ENCODE results near the gene CSNK1A1.
"Not testable (repeated sequence)": the region's sequence is repeated elsewhere in the genome, so short reads cannot be mapped to it uniquely, and the experiment has no call there.

The CSNK1A1 gene

GRCh38 chr5:149551227-149552037 is at the start of gene CSNK1A1:
CSNK1A1 (minus strand) TSS chr5:149551439; CDS start chr5:149550964, 475 bp downstream.
- DNase-seq, result peak; percentile 98 to 99

GRCh38 chr5:149600932-149601331 is 49.7 kb upstream of the CSNK1A1 start:
- no peak for DNase-seq

GRCh38 chr5:149599375-149599774 is 48.1 kb upstream of the CSNK1A1 start:
- DNase-seq, result no peak

- no peak for DNase-seq
These were observed 47.7 kb upstream of the CSNK1A1 start for GRCh38 chr5:149598966-149599365.

- DNase-seq, result not testable (repeated sequence)
These were observed 47.0 kb upstream of the CSNK1A1 start for GRCh38 chr5:149598234-149598633.

GRCh38 chr5:149597618-149598017 is 46.4 kb upstream of the CSNK1A1 start:
- no peak for DNase-seq

GRCh38 chr5:149596712-149597111 is 45.5 kb upstream of the CSNK1A1 start:
- no peak for DNase-seq

- not testable (repeated sequence) for DNase-seq
These were observed 43.9 kb upstream of the CSNK1A1 start for GRCh38 chr5:149595105-149595504.

GRCh38 chr5:149594206-149594895 is 43.1 kb upstream of the CSNK1A1 start:
- DNase-seq, result no peak

GRCh38 chr5:149593370-149593769 is 42.1 kb upstream of the CSNK1A1 start:
- no peak for DNase-seq

- DNase-seq, result no peak
These were observed 37.7 kb upstream of the CSNK1A1 start for GRCh38 chr5:149588936-149589335.

- no peak for DNase-seq
These were observed 35.6 kb upstream of the CSNK1A1 start for GRCh38 chr5:149586708-149587318.

GRCh38 chr5:149585910-149586309 is 34.7 kb upstream of the CSNK1A1 start:
- DNase-seq, result no peak

GRCh38 chr5:149584121-149584520 is 32.9 kb upstream of the CSNK1A1 start:
- DNase-seq, result no peak

- no peak for DNase-seq
These were observed 32.2 kb upstream of the CSNK1A1 start for GRCh38 chr5:149583394-149583793.

- DNase-seq, result no peak
These were observed 30.9 kb upstream of the CSNK1A1 start for GRCh38 chr5:149581931-149582768.

- DNase-seq, result peak; percentile 10 to 28
These were observed 30.1 kb upstream of the CSNK1A1 start, which contains the start of gene ARHGEF37 for GRCh38 chr5:149581192-149581861. ARHGEF37 (plus strand) TSS chr5:149581498; CDS start chr5:149597770, 16,272 bp downstream.

GRCh38 chr5:149580808-149581191 is 29.6 kb upstream of the CSNK1A1 start:
- no peak for DNase-seq

- no peak for DNase-seq
These were observed 27.7 kb upstream of the CSNK1A1 start for GRCh38 chr5:149578896-149579295.

GRCh38 chr5:149576021-149576420 is 24.8 kb upstream of the CSNK1A1 start:
- DNase-seq, result peak; percentile 3 to 39

- no peak for DNase-seq
These were observed 23.9 kb upstream of the CSNK1A1 start for GRCh38 chr5:149575131-149575530.

All from CD4-positive, alpha-beta T cell treated with Interferon alpha-2 for 1 hour (primary cell).